ENCODE measurements around the gene SAMD10.

Gene SAMD10

GRCh38 chr20:63946986-63947637, 32.3 kb downstream of the SAMD10 start:
- Mint-ChIP-seq H3K36me3 (ENCODE audit: low read depth) (peaks cover 3% of the 10 kb centered on the region), H3K27ac (no peak overlapping the region), H3K4me1 (peaks cover 31% of the 10 kb centered on the region), H3K9me3 (no peaks in the 10 kb centered on the region), H3K27me3 (no peaks in the 10 kb centered on the region), H3K4me3 (peak overlapping the region; percentile 26)
- ATAC-seq (no peak), DNase-seq (no peak)

GRCh38 chr20:63945921-63946920, 33.2 kb downstream of the SAMD10 start:
- no peak overlapping the region for H3K4me3 Mint-ChIP-seq
- H3K36me3 Mint-ChIP-seq (ENCODE audit: low read depth) = peaks cover 3% of the 10 kb centered on the region
- H3K9me3 Mint-ChIP-seq = no peaks in the 10 kb centered on the region
- ATAC-seq = no peak
- no peak for DNase-seq
- no peak overlapping the region for H3K27ac Mint-ChIP-seq
- H3K27me3 Mint-ChIP-seq = no peaks in the 10 kb centered on the region
- peaks cover 31% of the 10 kb centered on the region for H3K4me1 Mint-ChIP-seq

GRCh38 chr20:63945031-63945658, 34.3 kb downstream of the SAMD10 start:
- H3K4me3 Mint-ChIP-seq = no peak overlapping the region
- DNase-seq (no peak), ATAC-seq (no peak)
- no peak overlapping the region for H3K27ac Mint-ChIP-seq
- H3K4me1 Mint-ChIP-seq = peaks cover 35% of the 10 kb centered on the region
- H3K36me3 Mint-ChIP-seq (ENCODE audit: low read depth) = peaks cover 3% of the 10 kb centered on the region
- no peaks in the 10 kb centered on the region for H3K9me3 Mint-ChIP-seq
- no peaks in the 10 kb centered on the region for H3K27me3 Mint-ChIP-seq

GRCh38 chr20:63944078-63944941, 35.1 kb downstream of the SAMD10 start:
- peaks cover 34% of the 10 kb centered on the region for H3K4me1 Mint-ChIP-seq
- no peaks in the 10 kb centered on the region for H3K9me3 Mint-ChIP-seq
- ATAC-seq (no peak), DNase-seq (no peak)
- H3K36me3 Mint-ChIP-seq (ENCODE audit: low read depth) = peaks cover 3% of the 10 kb centered on the region
- H3K27ac Mint-ChIP-seq = no peak overlapping the region
- H3K4me3 Mint-ChIP-seq = no peak overlapping the region
- no peaks in the 10 kb centered on the region for H3K27me3 Mint-ChIP-seq

- no peaks in the 10 kb centered on the region for H3K9me3 Mint-ChIP-seq
- peaks cover 3% of the 10 kb centered on the region for H3K36me3 Mint-ChIP-seq (ENCODE audit: low read depth)
- H3K27ac Mint-ChIP-seq = no peak overlapping the region
- ATAC-seq (no peak), DNase-seq (no peak)
- H3K27me3 Mint-ChIP-seq = no peaks in the 10 kb centered on the region
- no peak overlapping the region for H3K4me3 Mint-ChIP-seq
- H3K4me1 Mint-ChIP-seq = peaks cover 29% of the 10 kb centered on the region
These were observed 35.7 kb downstream of the SAMD10 start for GRCh38 chr20:63943808-63944077.

- no peak overlapping the region for H3K27ac Mint-ChIP-seq
- H3K4me3 Mint-ChIP-seq = no peak overlapping the region
- DNase-seq (no peak), ATAC-seq (no peak)
- peaks cover 3% of the 10 kb centered on the region for H3K36me3 Mint-ChIP-seq (ENCODE audit: low read depth)
- no peaks in the 10 kb centered on the region for H3K27me3 Mint-ChIP-seq
- H3K4me1 Mint-ChIP-seq = peaks cover 24% of the 10 kb centered on the region
- H3K9me3 Mint-ChIP-seq = no peaks in the 10 kb centered on the region
These were observed 36.3 kb downstream of the SAMD10 start for GRCh38 chr20:63942969-63943807.

GRCh38 chr20:63942250-63942951, 37.0 kb downstream of the SAMD10 start:
- peak overlapping the region; percentile 79 for H3K27ac Mint-ChIP-seq
- DNase-seq = peak; percentile 67
- no peak overlapping the region for H3K4me3 Mint-ChIP-seq
- no peak for ATAC-seq
- H3K9me3 Mint-ChIP-seq = no peaks in the 10 kb centered on the region
- no peaks in the 10 kb centered on the region for H3K27me3 Mint-ChIP-seq
- peaks cover 3% of the 10 kb centered on the region for H3K36me3 Mint-ChIP-seq (ENCODE audit: low read depth)
- H3K4me1 Mint-ChIP-seq = peaks cover 18% of the 10 kb centered on the region

- H3K4me3 Mint-ChIP-seq = no peak overlapping the region
- H3K27ac Mint-ChIP-seq = no peak overlapping the region
These were observed 38.0 kb downstream of the SAMD10 start for GRCh38 chr20:63941282-63942081.

GRCh38 chr20:63940472-63941266, 38.8 kb downstream of the SAMD10 start:
- DNase-seq (no peak), ATAC-seq (no peak)
- Mint-ChIP-seq H3K27ac (no peak overlapping the region), H3K36me3 (ENCODE audit: low read depth) (peaks cover 9% of the 10 kb centered on the region), H3K9me3 (no peaks in the 10 kb centered on the region), H3K27me3 (no peaks in the 10 kb centered on the region), H3K4me3 (no peak overlapping the region), H3K4me1 (peaks cover 12% of the 10 kb centered on the region)

More at GRCh38 chr20:63941282-63942081, 38.0 kb downstream of the SAMD10 start:
- Mint-ChIP-seq H3K9me3 (no peaks in the 10 kb centered on the region), H3K4me1 (peaks cover 12% of the 10 kb centered on the region), H3K36me3 (ENCODE audit: low read depth) (peaks cover 4% of the 10 kb centered on the region), H3K27me3 (no peaks in the 10 kb centered on the region)
- ATAC-seq = peak; percentile 67
- peak; percentile 80 for DNase-seq

GRCh38 chr20:63940071-63940471, 39.4 kb downstream of the SAMD10 start:
- Mint-ChIP-seq H3K4me3 (no peak overlapping the region), H3K27ac (no peak overlapping the region), H3K36me3 (ENCODE audit: low read depth) (peaks cover 8% of the 10 kb centered on the region), H3K27me3 (no peaks in the 10 kb centered on the region), H3K9me3 (no peaks in the 10 kb centered on the region), H3K4me1 (peaks cover 12% of the 10 kb centered on the region)
- DNase-seq (no peak), ATAC-seq (no peak)

- Mint-ChIP-seq H3K4me3 (no peak overlapping the region), H3K27ac (no peak overlapping the region), H3K4me1 (peaks cover 12% of the 10 kb centered on the region), H3K36me3 (ENCODE audit: low read depth) (peaks cover 8% of the 10 kb centered on the region), H3K27me3 (no peaks in the 10 kb centered on the region), H3K9me3 (no peaks in the 10 kb centered on the region)
- DNase-seq = no peak
- no peak for ATAC-seq
These were observed 40.1 kb downstream of the SAMD10 start for GRCh38 chr20:63939061-63939935.

All from activated naive CD8-positive, alpha-beta T cell treated with anti-CD3 and anti-CD28 coated beads, Interleukin-2, amount 50 U/mL, for 24 hours (primary cell).